Endodermal cell (in vitro differentiated cells): ENCODE results near the gene SAC3D1. TPM values are rescaled to one million over a fixed set of nuclear protein-coding genes. Genes with fewer than 3 reads are reported as not detected.

Experiments used
- DNase-seq: peaks from one replicate; pipeline ENCODE4 v3.0.0-alpha.2; 2017
- H3K27ac ChIP-seq: 2 replicates; pipeline ENCODE4 v1.5.1; 2013; ENCODE audit warnings: mild to moderate bottlenecking, low read depth, low read length, moderate library complexity
- H3K27me3 ChIP-seq: 2 replicates; pipeline ENCODE4 v1.6.1; 2013; ENCODE audit warnings: mild to moderate bottlenecking, low read length, moderate library complexity; ENCODE audit not compliant: insufficient read depth, control insufficient read depth, poor library complexity, severe bottlenecking
- H3K36me3 ChIP-seq: 2 replicates; pipeline ENCODE4 v1.7.0; 2013; ENCODE audit warnings: mild to moderate bottlenecking, low read length, moderate library complexity; ENCODE audit not compliant: control insufficient read depth, insufficient read depth
- H3K4me1 ChIP-seq: one replicate; pipeline ENCODE4 v1.7.0; 2013; ENCODE audit warnings: low read length; ENCODE audit not compliant: control insufficient read depth, insufficient read depth
- H3K4me3 ChIP-seq: 2 replicates; pipeline ENCODE4 v1.5.1; 2013; ENCODE audit warnings: mild to moderate bottlenecking, low read length, moderate library complexity
- H3K9ac ChIP-seq: 2 replicates; pipeline ENCODE4 v1.6.1; 2013; ENCODE audit warnings: mild to moderate bottlenecking, low read length, moderate library complexity; ENCODE audit not compliant: poor library complexity, severe bottlenecking; ENCODE audit errors: extremely low read depth
- H3K9me3 ChIP-seq: 2 replicates; pipeline ENCODE4 v1.6.1; 2013; ENCODE audit warnings: mild to moderate bottlenecking, low read length, moderate library complexity; ENCODE audit not compliant: control insufficient read depth
- H3K27ac Mint-ChIP-seq: 2 replicates; pipeline ENCODE4 v1.8.0; 2020; ENCODE audit warnings: mixed read lengths
- H3K27me3 Mint-ChIP-seq: 2 replicates; pipeline ENCODE4 v1.8.0; 2021; ENCODE audit warnings: mild to moderate bottlenecking, mixed read lengths; ENCODE audit not compliant: insufficient read depth
- H3K36me3 Mint-ChIP-seq: 2 replicates; pipeline ENCODE4 v1.8.0; 2020; ENCODE audit warnings: low read depth, mixed read lengths
- H3K4me1 Mint-ChIP-seq: 2 replicates; pipeline ENCODE4 v1.8.0; 2020; ENCODE audit warnings: mixed read lengths
- H3K4me3 Mint-ChIP-seq: 2 replicates; pipeline ENCODE4 v1.8.0; 2020; ENCODE audit warnings: mild to moderate bottlenecking, moderate library complexity, mixed read lengths
- H3K9me3 Mint-ChIP-seq: 2 replicates; pipeline ENCODE4 v1.8.0; 2020; ENCODE audit warnings: mild to moderate bottlenecking, mixed read lengths
- WGBS, 2 experiments: methylation state at CpG; one replicate each; pipeline versions ENCODE4 v1.1.5 to v1.1.7; 2013; ENCODE audit warnings: missing lambda C conversion rate in 2 of 2, mixed read lengths in 1 of 2; ENCODE audit not compliant: insufficient coverage in 1 of 2, insufficient read length in 1 of 2; 5-methylcytosine and 5-hydroxymethylcytosine counted together
- total RNA-seq, 2 donors: library from RNA; stranded (reverse); fragmentation: NEBNext Ultra II Directional in 1 of 2; extraction: Animal tissue kit (Norgen Biotek cat#: 25700) in 1 of 2; gene quantifications; 2 replicates in 1 of 2; 3 replicates in 1 of 2; pipeline ENCODE4 v1.2.1, GENCODE V29; 2021
- TF ChIP-seq, protein P1 (sequence below): fragments of 200-600 bp; sonication (generic); conservative IDR thresholded peaks from 2 replicates; pipeline ENCODE4 v1.5.0; 2021; ENCODE audit warnings: antibody characterized with exemption, mild to moderate bottlenecking

Gene SAC3D1
- total RNA-seq, 2 donors from 2014 or later: 11.4 to 12.0 TPM

DNA sequence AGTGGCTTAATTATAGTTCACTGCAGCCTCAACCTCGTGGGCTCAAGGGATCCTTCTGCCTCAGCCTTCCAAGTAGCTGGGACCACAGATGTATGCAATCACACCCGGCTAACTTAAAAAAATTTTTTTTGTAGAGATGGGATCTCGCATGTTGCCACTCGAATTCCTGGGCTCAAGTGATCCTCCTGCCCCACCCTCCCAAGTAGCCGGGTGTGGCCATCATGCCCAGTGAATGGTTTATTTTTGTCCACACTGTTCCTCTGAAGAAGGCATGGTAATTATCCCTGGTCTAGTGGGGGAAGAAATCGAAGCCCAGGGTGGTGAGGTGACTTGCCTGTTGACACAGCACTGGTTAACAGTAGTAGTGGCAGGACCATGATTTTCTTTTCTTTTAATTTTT, 1.9 kb downstream of the SAC3D1 start:
- peaks cover 15% of the 10 kb centered on the region for H3K36me3 Mint-ChIP-seq
- Histone ChIP-seq H3K9ac (no peak overlapping the region), H3K36me3 (peaks cover 12% of the 10 kb centered on the region), H3K27ac (no peak overlapping the region), H3K9me3 (no peaks in the 10 kb centered on the region), H3K27me3 (no peaks in the 10 kb centered on the region), H3K4me3 (peak overlapping the region; percentile 84), H3K4me1 (no peaks in the 10 kb centered on the region)
- DNase-seq: no peak
- no peaks in the 10 kb centered on the region for H3K9me3 Mint-ChIP-seq
- H3K27ac Mint-ChIP-seq: no peak overlapping the region
- peaks cover 4% of the 10 kb centered on the region for H3K27me3 Mint-ChIP-seq
- TF ChIP-seq, protein P1, sequence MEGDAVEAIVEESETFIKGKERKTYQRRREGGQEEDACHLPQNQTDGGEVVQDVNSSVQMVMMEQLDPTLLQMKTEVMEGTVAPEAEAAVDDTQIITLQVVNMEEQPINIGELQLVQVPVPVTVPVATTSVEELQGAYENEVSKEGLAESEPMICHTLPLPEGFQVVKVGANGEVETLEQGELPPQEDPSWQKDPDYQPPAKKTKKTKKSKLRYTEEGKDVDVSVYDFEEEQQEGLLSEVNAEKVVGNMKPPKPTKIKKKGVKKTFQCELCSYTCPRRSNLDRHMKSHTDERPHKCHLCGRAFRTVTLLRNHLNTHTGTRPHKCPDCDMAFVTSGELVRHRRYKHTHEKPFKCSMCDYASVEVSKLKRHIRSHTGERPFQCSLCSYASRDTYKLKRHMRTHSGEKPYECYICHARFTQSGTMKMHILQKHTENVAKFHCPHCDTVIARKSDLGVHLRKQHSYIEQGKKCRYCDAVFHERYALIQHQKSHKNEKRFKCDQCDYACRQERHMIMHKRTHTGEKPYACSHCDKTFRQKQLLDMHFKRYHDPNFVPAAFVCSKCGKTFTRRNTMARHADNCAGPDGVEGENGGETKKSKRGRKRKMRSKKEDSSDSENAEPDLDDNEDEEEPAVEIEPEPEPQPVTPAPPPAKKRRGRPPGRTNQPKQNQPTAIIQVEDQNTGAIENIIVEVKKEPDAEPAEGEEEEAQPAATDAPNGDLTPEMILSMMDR: no peak
- peak overlapping the region; percentile 77 for H3K4me3 Mint-ChIP-seq
- 94 to 95% methylated on average over 5 to 6 of the region's 6 CpGs for WGBS, 2 experiments
- H3K4me1 Mint-ChIP-seq: peaks cover 3% of the 10 kb centered on the region

DNA sequence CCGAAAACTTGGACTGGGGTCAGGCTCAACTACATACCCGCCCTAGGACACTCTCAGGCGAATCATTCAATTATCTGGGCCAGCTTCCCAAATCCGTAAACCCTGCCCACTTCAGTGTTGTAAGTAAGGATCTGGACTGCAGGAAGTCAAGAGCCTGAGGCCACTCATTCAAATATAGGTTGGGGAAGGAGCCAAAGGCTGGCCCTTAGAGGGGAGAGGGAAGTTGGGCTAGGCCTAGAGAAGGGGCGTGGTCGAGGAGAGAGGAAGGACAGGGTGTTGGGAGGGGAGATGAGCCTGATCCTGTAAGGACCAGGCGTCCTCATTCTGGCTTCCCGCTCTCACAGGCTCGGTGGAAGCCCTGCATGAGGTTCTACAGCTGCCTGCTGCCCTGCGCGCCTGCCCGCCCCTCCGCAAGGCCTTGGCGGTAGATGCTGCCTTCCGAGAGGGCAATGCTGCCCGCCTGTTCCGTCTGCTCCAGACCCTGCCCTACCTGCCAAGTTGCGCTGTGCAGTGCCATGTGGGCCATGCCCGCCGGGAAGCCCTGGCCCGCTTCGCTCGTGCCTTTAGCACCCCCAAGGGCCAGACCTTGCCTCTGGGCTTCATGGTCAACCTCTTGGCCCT, 3.0 kb downstream of the SAC3D1 start:
- H3K9me3 ChIP-seq: no peaks in the 10 kb centered on the region

DNA sequence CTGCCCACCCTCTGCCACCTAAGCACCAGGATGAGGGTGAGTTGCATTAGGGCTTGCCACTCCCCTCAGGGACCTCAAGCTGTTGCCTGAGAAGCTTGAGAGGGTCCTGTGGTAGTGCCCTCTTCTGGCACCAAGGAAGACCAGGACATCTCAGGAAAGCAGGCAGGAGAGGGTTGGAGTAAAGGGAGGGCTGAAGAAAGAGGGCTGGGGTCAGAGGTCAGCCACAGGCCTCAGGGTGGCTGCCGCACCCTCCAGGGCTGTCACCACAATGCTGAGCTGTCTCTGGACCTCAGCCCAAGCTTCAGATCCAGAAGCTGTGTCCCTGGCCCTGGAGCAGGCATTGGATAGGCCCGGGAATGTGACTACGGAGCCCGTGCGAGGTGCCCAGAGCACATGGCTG, 4.1 kb downstream of the SAC3D1 start:
- 87 to 98% methylated on average over 5 of the region's 5 CpGs for WGBS, 2 experiments
- Histone ChIP-seq H3K9me3 (no peaks in the 10 kb centered on the region), H3K4me1 (no peaks in the 10 kb centered on the region), H3K27me3 (no peaks in the 10 kb centered on the region), H3K27ac (no peak overlapping the region), H3K9ac (no peak overlapping the region), H3K4me3 (no peak overlapping the region), H3K36me3 (peaks cover 7% of the 10 kb centered on the region)
- peaks cover 10% of the 10 kb centered on the region for H3K36me3 Mint-ChIP-seq
- peaks cover 6% of the 10 kb centered on the region for H3K4me1 Mint-ChIP-seq
- no peak for DNase-seq
- H3K27ac Mint-ChIP-seq: no peak overlapping the region
- peaks cover 9% of the 10 kb centered on the region for H3K27me3 Mint-ChIP-seq
- TF ChIP-seq, protein P1: no peak
- no peaks in the 10 kb centered on the region for H3K9me3 Mint-ChIP-seq
- H3K4me3 Mint-ChIP-seq: no peak overlapping the region

More for the DNA sequence above, 3.0 kb downstream of the SAC3D1 start:
- Mint-ChIP-seq H3K9me3 (no peaks in the 10 kb centered on the region), H3K4me3 (no peak overlapping the region), H3K27ac (no peak overlapping the region), H3K27me3 (peaks cover 9% of the 10 kb centered on the region), H3K4me1 (peaks cover 6% of the 10 kb centered on the region), H3K36me3 (peaks cover 10% of the 10 kb centered on the region)
- no peaks in the 10 kb centered on the region for H3K4me1 ChIP-seq
- WGBS, 2 experiments: 95 to 97% methylated on average over 22 to 23 of the region's 23 CpGs
- no peaks in the 10 kb centered on the region for H3K27me3 ChIP-seq
- no peak for DNase-seq
- no peak overlapping the region for H3K4me3 ChIP-seq
- TF ChIP-seq, protein P1: no peak
- no peak overlapping the region for H3K27ac ChIP-seq
- no peak overlapping the region for H3K9ac ChIP-seq
- H3K36me3 ChIP-seq: peaks cover 7% of the 10 kb centered on the region
